HuH-7.5 (cell line): Measurements from ENCODE around the gene FOXK1.
"Not testable (repeated sequence)": the region's sequence is repeated elsewhere in the genome, so short reads cannot be mapped to it uniquely, and the experiment has no call there.

Experiments
- DNase-seq: peaks from one replicate; pipeline ENCODE4 v3.0.0; 2011; ENCODE audit warnings: low spot score

FOXK1 gene

DNA sequence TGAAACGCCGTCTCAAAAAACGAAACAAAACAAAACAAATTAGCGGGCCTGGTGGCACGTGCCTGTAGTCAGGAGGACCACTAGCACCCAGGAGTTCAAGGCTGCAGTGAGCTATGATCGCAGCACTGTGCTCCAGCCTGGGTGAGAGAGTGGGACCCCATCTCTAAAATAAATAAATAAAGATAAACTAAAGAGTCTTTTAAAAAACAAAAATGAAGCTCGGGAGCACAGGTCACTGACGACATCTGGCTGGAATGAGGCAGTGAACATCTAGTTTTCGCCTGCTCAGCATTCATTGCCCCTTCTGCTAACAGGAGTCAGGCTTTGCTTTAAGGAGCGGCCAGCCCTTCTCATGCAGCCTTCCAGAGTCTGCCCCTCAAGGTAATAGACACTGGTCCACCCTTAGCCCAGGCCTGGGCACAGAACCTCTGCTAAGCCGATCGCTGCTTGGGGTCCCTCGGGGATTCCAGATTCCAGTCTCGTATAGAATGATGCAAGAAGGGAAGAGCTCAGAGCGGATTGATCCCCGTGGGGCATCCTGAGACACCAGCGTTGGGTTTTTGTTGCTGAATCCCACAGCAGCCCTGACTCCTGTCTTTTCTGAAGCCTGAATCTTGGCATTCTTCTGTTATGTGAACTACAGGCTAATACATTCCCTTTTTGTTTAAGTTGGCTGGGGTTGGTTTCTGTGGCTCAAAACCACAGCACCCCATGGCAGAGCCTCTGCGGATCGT, 14.2 kb upstream of the FOXK1 start:
- DNase-seq, result no peak

DNA sequence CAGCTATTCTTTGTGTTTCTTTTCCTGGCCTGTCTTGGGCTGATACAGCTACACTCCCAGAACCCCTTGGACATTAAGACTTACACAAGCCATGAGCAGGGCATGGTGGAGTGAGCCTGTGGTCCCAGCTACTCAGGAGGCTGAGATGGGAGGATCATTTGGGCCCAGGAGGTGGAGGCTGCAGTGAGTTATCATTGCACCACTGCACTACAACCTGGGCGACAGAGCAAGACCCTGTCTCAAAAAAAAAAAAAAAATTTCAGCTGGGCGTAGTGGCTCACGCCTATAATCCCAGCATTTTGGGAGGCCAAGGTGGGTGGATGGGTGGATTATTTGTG, 13.6 kb upstream of the FOXK1 start:
- DNase-seq, result no peak

DNA sequence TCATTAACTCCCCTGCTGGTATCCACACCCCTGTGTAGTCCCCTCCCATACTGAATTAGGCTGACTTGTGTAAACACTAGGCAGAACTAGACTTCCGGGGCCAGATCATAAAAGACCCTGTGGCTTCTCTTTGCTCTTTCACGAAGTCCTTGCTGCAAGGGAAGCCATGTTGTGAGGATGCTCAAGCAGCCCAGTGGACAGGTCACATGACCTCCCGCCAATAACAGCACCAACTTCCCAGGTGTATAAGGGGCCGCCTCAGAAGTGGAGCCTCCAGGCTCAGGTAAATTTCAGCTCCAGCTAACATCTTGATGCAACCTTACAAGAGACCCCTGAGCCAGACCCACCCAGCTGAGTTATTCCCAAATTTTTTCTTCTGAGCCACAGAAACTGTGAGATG, 11.3 kb upstream of the FOXK1 start:
- DNase-seq, result no peak

DNA sequence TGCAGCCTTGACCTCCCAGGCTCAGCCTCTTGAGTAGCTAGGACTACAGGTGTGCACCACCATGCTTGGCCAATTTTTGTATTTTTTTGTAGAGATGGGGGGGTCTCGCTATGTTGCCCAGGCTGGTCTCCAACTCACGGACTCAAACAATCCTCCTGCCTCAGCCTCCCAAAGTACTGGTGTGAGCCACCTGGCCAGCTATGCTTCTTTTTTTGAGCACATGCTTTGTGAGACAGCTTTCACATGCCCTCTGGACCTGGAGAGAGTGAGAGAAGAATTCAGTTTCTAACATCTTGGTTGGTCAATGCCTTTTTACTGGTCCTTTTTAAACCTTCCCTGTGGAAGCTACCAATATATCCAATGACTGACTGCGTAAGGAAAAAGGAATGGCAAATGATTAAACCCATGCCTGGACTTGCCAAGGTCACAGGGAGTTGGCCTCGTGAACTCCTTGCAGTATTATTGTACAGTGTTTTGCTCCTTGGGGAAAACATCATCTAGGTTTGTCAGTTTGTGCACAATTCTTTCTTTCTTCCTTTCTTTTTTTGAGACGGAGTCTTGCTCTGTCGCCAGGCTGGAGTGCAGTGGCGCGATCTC, 6.2 kb upstream of the FOXK1 start:
- DNase-seq, result no peak

DNA sequence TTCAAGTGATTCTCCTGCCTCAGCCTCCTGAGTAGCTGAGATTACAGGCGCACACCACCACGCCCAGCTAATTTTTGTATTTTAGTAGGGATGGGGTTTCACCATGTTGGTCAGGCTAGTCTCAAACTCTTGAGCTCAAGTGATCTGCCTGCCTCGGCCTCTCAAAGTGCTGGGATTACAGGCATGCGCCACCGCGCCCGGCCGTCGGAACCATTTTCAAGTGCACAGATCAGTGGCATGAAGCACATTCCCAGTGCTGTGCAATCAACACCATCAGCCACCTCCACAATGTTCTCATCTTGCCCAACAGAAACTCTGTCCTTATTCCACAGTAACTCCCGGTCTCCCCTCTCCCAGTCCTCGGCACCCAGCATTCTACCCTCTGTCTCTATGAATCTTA, 4.6 kb upstream of the FOXK1 start:
- DNase-seq, result not testable (repeated sequence)

DNA sequence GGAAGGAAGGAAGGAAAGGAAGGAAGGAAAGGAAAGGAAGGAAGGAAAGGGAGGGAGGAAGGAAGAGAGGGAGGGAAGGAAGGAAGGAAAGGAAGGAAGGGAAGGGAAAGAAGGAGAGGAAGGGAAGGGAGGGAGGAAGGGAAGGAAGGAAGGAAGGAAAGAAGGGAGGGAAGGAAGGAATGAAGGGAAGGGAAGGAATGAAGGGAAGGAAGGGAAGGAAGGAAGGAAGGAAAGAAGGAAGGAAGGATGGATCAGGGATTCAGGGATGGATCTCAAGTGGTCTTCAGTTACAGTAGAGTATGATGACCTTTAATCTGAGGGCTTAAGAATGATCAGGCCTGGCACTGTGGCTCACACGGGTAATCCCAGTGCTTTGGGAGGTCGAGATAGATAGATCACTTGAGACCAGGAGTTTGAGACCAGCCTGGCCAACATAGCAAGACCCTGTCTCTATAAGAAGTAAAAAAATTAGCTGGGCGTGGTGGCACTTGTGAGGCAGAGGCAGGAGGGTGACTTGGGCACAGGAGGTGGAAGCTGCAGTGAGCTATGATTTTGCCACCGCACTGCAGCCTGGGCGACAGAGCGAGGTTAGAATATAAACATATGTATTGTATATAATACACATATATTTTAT, 760 bp upstream of the FOXK1 start:
- DNase-seq, result no peak

DNA sequence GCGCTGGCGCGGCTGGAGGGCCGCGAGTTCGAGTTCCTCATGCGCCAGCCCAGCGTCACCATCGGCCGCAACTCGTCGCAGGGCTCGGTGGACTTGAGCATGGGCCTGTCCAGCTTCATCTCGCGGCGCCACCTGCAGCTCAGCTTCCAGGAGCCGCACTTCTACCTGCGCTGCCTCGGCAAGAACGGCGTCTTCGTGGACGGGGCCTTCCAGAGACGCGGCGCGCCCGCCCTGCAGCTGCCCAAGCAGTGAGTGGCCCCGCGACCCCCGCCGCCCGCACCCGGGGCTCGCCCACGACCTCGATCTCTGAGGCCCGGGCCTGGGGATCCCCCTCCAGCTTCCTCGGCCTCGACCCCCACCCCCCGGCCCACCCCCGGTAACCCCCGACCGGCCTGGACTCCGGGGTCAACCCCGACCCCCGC, 537 bp downstream of the FOXK1 start:
- no peak for DNase-seq

DNA sequence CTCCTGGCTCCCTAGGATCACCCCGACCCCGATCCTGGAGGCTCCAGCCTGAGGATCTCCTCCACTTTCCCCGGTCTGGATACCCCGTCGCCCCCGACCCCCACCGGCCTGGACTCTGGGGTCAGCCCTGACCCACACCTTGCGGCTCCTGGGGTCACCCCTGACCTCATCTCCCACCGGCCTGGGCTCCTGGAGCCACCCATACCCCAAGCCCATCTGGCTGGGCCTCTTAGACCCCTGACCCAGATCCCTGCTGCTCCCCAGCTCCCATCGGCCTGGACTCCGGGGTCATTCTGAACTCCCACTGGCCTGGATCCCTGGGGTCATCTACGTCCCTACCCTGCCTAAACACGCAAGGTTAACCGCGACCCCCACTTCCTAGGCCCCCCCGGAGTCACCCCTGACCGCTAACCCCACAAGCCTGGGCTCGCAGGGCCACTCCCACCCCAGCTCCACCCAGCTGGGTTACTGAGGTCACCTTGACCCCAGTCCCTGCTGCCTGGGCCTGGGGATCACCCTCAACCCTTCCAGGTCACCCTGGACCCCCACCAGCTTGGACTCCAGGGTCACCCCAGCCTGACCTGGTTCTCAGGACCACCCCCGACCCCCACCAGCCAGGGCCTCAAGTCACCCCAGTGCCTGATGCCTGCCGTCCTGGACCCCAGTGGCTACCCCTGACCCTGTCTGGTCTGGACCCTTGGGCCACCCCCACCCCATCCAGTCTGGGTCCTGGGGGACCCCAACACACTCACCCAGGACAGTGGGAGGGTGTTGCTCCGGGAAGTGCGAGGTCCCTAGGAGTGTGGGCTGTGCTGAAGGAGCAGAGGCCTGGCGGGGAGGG, 1.2 kb downstream of the FOXK1 start:
- no peak for DNase-seq

DNA sequence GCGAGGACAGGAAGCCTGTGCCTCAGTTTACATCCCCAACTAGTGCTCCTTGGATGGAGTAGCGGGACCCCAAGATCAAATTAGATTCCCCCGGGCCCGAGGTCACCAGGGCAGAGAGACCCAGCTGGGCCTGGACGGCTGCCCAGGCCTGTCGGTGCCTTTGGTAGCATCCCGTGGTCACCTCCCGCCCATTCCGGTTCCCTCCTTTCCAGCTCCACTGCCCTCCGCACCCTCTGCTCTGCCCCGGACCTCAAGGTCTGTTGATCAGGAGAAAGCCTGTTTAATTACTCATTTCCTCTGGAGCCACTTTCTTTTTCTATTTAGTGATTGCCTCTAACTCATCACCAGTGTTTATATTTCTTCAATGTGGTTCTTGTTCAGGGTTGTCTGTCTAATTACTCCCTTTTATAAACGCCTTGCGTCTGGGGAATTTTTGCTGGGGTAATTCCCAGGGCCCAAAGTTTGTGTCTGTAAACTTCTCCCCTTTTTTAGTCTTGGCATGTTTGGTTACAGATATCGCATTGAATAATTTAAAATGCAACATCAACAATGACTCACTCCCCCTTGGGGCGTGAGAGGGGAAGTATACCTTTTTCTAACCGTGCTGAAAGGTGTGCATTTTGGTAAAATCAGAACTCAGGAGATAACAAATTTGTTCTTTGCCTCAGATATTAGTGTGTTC, 1.9 kb downstream of the FOXK1 start:
- DNase-seq, result no peak

DNA sequence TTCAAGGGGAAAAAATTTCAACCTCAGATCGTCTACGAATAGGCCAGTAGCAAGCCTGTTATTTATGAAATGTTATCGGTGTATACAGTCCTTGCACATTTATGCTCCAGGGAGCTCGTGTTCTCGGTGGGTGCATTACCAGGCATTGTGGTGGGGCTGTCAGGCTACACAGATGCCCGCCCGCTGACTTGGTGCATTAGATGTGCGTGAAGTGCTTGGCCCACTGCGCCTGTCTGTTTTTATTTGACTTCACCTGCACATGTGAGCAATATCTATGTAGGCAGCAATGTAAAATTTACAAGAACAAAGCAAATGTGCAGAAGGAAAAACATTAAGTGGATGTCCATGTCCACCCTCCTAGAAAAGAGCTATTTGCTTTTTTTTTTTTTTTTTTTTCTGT, 2.8 kb downstream of the FOXK1 start:
- DNase-seq, result no peak

DNA sequence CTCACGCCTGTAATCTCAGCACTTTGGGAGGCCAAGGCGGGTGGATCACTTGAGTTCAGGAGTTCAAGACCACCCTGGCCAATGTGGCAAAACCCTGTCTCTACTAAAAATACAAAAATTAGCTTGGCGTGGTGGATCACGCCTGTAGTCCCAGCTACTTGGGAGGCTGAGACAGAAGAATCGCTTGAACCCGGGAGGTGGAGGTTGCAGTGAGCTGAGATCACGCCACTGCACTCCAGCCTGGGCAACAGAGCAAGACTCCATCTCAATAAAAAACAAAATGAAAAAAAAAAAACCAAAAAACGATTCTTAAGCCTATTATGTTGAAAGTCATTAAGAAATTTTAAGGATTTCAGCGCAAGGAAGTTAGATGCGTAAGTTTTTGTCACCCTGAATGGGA, 3.6 kb downstream of the FOXK1 start:
- not testable (repeated sequence) for DNase-seq

DNA sequence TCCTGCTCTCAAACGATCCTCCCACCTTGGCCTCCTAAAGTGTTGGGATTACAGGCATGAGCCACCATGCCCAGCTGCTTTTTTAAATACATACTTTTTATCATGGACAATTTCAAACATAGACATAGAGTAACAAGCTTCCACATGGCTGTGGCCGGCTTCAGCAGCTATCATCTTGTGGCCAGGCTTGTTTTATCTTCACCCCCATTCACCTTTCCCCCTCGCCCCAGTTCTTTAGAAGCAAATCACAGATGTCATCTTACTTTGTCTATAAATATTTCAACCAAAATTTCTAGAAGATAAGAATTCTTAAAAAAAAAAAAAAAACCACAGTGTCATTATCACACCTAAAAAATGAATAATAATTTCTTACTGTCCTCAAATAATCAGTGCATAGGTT, 5.9 kb downstream of the FOXK1 start:
- no peak for DNase-seq

DNA sequence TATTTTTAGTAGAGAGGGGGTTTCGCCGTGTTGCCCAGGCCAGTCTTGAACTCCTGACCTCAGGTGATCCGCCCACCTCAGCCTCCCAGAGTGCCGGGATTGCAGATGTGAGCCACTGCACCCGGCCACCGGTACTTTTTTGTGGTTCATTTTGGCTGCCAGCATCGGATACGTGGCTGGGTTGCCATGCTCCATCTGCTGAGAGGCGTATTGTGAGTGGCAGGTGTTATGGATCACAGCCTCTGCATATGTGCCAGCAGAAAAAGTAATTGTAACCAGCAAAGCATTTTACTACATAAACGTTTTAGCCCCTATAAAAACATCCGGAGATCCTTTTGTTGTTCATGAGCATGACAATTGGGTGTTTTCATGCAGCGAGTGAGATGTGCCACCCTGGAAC, 7.1 kb downstream of the FOXK1 start:
- DNase-seq, result no peak

DNA sequence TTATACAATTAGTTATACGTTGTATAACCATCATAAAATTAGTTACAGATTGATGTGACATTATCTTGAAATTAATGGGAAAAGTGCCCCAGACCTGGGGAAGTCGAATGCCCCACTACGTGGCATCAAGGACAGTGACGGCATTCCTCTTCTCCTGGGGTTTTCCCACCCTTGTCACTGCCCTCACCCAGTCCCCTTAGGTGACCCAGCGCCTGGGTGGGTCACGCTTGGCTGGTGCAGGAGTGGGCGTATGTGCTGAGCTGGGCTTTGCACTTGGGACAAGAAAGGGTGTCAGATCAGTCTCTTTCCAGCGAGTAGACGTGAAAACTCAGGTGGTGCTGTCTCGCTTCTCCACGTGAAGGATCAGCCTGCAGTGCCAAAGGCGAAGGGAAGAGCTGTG, 7.6 kb downstream of the FOXK1 start:
- DNase-seq, result no peak

DNA sequence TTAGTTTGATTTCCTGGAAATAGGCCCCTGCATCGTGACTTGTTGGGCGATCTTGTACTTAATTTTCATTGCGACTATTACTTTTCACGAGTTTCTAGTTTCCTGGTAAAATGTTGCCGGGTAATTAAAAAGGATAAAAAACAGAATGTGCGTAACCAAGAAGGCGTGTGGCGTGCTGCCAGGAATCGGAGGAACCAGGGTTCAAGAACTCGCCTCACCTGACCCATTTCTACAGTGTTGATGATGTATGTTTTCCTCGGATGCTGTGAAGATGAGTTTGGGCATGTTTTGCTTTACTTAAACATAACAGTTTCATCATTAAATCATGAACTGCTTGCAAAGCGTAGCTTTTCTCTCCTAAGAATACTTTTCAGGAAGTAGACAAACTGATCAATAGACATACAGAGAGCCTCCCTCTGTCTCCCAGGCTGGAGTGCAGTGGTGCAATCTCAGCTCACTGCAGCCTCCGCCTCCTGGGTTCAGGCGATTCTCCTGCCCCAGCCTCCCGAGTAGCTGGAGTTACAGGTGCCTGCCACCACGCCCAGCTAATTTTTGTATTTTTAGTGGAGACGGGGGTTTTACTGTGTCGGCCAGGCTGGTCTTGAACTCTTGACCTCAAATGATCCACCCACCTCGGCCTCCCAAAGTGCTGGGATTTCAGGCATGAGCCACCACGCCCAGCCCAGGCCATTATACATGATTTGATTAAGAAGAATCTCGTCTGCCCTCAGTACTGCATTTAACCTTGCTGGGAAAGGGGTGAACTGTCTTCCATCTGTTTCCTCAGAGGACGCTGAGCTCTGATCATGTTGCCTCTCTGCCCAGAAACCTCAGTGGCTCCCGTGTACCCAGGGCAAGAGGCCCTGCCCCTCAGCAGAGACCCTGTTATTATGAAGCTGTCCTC, 9.1 kb downstream of the FOXK1 start:
- DNase-seq, result no peak

DNA sequence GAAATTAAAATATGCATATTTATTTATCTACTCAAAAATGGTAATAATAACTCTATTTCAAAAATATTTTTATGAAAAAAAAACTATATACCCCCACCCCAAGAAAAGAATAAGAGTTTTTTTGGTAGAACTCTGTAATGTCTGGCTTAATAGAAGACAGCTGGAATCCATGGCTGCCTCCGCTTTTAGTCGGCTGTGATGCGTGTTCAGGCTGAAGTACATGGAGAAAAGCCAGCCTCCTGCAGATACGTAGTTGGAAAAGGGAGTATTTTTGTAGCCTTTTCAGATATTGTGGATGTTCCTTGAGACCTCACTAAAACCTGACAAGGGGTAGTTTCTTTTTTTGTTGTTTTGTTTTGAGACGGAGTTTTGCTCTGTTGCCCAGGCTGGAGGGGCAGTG, 10.0 kb downstream of the FOXK1 start:
- no peak for DNase-seq

DNA sequence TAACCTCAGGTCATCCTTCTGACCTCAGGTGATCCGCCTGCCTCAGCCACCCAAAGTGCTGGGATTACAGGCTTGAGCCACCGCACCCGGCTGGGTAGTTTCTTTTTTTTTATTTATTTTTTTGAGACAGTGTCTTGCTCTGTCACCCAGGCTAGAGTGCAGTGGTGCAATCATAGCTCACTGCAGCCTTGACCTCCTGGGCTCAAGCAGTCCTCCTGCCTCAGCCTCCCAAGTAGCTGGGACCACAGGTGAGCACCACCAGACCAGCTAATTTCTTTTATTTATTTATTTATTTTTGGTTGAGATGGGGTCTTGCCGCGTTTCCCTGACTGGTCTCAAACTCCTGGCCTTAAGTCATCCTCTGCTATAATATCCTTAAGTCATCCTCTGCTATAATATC, 10.5 kb downstream of the FOXK1 start:
- not testable (repeated sequence) for DNase-seq

DNA sequence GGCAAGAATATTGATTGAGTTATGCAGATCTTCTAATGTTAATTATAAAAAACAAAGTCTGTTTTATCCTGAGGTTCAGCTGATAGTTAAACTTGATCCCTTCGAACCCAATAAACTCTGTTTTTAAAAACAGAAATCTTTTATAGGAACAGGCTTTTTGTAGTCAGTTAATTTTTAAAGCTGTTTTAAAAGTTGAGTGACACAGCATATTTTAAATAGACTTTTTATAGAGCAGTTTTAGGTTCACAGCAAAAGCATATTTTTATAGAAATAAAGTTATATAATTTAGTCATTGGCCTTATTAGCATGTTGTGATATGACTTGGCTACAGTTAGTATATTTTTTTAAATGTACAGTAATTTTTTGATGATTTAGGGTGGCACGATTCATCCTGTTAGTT, 11.1 kb downstream of the FOXK1 start:
- no peak for DNase-seq

DNA sequence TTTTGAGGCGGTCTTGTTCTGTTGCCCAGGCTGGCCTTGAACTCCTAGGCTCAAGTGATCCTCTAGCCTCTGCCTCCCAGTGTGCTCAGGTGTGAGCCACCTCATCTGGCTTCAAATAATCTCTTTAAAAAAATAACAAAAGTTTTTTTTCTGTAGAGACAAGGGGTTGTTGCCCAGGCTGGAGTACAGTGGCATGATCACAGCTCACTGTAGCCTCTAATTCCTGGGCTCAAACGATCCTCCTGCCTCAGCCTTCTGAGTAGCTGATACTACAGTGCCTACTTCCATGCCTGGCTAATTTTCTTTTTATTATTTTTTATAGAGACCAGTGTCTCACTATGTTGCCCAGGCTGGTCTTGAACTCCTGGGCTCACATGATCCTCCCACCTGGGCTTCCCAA, 11.7 kb downstream of the FOXK1 start:
- DNase-seq, result no peak

DNA sequence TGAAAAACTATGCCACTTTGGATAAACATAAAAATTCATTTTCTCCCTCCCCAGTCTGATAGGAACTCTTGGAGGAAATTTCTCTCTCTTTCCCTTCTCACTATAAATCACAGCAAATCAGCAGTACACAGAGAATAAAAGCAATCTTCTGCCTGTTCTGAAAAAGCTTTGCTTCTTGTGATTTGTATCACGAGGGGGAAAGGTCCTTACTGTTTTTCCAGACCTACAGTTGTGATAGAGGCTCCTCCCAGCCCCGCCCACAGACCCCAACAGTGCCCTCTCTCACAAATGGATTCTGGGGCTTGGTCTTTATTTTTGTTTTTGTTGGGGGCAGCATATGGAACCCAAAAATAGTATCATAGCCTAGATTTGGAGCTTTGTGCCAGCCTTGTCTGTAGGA, 12.2 kb downstream of the FOXK1 start:
- no peak for DNase-seq

DNA sequence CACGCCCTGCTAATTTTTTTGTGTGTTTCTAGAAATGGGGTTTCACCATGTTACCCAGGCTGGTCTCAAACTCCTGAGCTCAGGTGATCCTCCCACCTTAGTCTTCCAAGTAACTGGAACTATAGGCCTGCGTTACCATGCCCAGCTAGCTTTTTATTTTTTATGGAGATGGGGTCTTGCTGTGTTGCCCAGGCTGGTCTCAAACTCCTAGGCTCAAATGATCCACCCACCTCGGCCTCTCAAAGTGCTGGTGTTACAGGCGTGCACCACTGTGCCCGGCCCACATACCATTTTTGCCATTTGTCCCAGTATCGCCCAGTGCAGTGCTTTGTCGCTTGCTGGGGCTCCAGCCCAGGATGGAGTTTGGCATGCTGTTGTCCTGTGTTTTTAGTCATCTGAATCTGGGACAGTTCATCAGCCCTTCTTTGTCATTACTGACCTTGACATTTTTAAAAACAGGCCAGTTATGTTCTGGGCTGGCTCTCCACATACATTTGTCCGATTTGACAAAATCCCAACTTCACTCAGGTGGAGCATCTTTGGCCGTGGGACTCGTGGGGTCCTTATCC, 16.7 kb downstream of the FOXK1 start:
- no peak for DNase-seq
